GM21723 (cell line): ENCODE results near the gene TUBG2.
"Not testable (repeated sequence)": the region's sequence is repeated elsewhere in the genome, so short reads cannot be mapped to it uniquely, and the experiment has no call there.

Experiments used
- ATAC-seq: cut with Tn5 transposase; IDR thresholded peaks from one replicate; pipeline ENCODE4 v1.9.1; 2021; ENCODE audit warnings: mild to moderate bottlenecking, moderate library complexity; ENCODE audit not compliant: unreplicated experiment

The TUBG2 gene

DNA sequence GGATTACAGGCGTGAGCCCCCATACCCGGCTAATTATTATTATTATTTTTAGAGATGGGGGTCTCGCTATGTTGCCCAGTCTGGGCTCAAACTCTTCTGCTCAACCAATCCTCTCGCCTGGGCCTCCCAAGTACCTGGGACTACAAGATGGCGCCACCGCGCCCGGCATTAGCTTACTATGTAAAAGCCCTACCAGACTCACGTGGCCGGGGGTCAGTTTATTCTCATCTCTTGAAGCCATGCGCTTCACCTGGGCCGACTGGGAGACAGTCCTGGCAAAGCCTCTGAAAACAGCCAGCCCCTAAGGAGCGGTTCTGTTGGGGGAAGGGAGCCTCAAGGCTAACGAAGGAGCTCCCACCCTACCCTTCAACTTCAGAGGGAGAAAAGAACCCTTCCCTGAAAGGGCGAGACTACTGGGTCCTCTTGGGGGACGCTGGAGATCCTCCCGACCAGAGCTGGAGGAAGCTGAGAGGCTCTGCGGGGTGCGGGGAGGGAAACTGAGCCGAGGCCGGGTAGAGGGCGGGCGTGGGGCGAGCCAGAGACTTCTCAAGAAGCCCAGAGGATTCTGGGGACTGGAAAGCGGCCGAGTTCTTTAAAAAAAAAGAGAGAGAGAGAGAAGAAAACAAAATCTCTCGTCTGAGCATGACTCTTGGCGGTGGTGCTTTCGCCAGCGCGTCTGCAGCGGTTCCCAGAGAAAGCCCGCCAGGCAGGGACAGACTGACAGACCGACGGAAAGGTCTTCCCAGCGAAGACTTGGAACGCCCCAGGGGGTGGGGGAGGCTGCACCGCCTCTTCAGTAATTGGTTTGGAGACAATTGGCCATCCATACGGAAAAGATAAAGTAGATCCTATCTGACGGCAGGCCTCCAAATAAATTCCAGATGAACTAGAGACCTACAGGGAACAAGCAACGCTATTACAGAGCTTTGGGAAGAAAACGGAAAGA lies 5.6 kb upstream of the TUBG2 start:
- ATAC-seq, result no peak

DNA sequence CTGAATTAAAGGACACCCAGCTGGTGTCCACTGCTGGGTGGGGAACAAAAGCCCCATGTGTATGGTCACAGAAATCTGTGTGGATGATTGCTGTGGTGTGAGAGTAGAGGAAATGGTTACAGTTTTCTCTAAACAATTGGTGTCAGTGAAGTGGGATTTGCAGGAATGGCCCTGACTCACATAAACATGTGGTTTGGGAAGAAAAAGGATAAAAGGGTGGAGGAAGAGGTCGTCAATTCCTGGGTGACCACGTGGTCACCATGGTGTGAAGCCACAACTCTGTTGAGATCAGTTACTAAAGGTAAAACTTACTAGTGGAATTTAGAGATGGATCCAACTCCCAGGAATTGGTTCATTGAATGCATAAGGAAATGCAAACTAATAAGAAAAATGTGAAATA lies 3.6 kb upstream of the TUBG2 start:
- no peak for ATAC-seq

DNA sequence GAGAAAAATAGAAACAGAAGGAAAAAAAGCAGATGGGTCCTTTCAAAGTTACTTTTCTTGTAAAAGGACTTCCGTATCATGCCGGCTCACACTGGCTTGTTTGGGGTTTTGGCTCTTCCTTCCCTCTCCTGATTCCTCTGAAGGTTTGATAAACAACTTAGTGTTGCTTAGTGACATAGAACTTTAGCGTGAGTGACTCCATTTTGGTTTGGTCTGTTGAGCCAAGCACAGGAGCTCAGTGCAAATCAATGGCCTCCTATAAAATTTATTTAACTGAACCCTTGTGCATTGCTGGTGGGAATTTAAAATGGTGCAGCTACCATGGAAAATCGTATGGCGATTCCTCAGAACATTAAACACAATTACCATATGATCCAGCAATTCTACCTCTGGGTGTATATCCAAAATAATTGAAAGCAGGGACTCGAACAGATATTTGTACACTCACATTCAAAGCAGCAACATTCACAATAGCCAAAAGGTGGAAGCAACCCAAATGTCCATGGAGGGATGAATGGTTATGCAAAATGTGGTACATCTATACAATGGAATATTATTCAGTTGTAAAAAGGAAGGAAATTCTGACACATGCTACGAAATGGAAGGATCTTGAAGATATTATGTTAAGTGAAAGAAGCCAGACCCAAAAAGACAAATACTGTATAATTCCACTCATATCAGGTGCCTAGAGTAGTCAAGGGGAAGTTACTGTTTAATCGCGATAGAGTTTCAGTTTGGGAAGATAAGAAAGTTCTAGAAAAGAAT lies 1.1 kb upstream of the TUBG2 start:
- ATAC-seq, result no peak

DNA sequence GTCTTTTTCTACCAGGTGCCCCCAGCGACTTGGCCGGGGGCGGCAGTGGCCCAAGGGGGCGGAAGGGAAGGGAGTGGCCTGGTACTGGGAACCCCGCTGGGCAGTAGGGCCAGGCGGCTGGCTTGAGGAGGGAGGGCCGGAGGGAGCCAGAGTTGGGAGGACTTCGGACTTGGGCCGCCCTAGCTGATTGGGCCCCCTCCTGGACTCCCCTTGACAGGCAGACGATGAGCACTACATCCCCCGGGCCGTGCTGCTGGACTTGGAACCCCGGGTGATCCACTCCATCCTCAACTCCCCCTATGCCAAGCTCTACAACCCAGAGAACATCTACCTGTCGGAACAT lies 819 bp downstream of the TUBG2 start:
- not testable (repeated sequence) for ATAC-seq

DNA sequence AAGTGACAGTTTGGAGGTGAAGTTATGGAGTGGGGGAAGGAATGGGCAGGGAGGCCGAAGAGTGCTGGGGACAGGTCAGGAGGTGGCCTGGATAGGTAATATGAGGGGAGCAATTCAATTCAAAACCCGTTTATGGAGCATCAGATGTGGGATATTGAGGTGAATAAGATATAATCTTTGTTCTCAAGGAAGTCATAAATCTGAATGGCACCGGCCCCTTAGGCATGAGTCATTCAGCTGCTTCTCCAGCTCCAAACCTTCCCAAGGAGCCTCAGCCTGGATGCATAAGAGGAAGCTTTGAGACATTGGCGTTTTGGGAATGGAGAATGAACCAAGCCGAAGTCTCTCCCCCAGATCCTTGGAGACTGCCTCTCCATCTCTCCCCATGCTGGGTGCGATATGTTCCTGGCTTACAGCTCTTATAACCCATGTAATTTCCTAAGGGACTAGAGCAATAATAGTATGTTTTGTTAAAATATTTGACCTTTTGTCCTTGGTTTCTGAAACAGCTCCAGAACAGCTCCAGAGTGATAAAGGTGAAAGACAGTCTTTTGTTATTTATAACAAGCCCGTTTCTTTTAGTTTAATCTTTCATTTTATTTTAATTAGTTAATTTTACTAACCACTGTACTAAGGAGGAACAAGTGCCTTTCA lies 1.7 kb downstream of the TUBG2 start:
- no peak for ATAC-seq

DNA sequence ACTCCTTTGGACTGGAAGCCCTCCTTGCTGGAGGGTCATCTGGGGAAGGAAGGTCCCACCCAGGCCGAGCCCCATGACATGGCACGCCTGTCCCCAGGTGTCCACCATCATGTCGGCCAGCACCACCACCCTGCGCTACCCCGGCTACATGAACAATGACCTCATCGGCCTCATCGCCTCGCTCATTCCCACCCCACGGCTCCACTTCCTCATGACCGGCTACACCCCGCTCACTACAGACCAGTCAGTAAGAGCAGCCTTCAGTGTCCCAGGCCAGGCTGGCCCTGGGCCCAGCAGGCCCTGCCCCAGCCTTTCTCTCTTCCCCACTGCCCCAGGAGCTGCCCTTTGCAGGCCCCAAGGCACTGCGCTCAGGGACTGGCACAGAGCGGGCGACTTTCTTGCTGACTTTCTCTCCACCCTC lies 6.5 kb downstream of the TUBG2 start:
- no peak for ATAC-seq

DNA sequence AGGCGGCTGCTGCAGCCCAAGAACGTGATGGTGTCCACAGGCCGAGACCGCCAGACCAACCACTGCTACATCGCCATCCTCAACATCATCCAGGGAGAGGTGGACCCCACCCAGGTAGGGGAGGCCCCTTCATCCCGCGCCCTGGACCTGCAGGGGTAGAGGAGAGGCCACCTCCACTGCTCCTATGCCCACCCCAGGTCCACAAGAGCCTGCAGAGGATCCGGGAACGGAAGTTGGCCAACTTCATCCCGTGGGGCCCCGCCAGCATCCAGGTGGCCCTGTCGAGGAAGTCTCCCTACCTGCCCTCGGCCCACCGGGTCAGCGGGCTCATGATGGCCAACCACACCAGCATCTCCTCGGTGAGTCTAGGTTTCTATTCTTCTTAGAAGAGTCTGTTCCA lies 7.0 kb downstream of the TUBG2 start:
- ATAC-seq, result not testable (repeated sequence)

DNA sequence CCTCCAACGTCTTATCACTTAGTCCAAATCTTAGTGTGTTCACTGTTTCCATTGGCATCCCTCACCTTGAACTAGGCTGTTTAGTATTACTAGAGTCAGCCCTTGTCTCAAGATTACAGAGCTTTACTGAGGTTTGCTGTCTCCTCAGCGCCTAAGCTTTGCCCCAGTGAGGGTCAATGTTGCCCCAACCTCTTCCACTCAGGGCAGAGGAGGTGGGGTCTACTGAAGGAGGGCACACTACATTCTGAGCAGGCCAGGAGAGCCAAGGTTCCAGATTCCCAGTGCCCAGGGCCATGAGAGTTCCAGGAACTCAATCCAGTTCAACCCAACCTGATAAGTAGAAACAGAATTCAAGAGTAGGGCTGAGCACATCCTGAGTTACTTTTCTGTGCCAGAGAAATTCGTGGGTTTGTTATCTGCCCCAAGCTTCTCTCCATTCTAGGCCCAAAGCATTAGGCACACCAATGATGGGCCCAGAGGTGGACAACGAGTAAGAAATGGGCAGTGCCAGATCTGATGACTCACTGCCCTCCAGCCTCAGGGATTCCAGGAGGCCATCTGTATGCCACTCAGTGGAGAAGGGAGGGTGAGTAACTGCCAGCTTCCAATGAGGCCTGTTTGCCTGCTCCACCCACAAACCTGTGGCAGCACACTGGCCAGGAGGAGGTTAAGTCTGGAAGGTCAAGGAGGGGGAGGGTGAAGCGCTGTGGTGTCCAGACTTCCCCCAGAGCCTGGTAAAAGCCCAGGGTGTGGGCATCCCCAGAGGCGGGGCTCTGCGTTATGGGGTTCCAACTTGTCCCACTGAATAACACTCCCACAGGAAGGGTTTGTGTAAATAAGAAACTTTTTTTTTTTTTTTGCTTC lies 8.2 kb downstream of the TUBG2 start:
- no peak for ATAC-seq

DNA sequence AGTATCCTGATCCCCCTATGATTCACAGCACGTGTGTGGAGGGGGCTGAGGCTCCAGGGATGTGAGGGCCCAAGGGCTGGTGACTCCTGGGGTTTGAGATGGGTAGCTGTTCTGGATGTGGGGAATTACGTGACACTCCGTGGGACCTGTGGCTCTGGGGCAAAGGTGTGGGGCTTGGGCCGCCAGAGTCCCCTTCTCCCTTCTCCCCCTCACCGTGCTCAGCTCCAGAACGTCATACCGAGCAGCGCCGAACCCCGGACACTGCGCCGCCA lies 10.6 kb downstream of the TUBG2 start:
- ATAC-seq, result no peak

DNA sequence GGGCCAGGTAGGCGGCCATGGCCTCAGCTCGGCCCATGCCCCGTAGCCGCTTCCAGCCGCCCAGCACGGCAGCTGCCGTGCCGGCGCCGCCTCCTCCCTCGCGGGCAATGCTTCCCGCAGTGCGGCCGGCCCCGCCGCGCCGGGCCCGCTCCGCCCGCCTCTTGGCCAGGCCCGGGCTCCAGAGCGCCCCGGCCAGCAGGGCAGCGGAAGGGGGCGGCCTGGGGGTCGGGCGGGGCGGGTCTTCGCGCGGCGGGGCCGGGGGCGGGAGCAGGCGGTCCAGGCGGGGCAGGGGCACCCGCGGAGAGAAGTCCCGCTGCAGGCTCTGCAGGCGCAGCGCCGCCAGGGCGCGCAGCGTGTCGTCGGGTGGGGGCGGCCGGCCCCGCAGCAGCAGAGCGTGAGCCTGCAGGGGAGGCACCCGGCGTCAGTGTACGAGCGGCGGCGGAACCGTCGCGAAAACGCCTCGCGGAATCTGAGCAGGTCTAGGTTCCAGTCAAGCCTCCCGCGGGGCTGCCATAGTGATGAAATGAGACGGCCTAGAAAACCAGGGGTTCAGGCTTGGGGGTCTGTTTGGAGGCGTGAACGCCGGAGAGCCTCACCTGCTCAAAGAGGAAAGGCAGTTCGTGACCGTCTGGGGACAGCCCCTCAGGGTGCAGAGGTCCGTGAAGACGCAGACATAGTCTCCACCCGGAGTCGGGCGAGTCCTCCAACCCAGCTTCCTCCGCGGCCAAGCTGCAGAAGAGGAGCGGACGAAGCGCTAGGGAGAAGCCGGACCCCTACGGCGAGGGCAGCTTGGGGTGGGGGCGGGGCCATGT lies 11.1 kb downstream of the TUBG2 start:
- ATAC-seq, result no peak

DNA sequence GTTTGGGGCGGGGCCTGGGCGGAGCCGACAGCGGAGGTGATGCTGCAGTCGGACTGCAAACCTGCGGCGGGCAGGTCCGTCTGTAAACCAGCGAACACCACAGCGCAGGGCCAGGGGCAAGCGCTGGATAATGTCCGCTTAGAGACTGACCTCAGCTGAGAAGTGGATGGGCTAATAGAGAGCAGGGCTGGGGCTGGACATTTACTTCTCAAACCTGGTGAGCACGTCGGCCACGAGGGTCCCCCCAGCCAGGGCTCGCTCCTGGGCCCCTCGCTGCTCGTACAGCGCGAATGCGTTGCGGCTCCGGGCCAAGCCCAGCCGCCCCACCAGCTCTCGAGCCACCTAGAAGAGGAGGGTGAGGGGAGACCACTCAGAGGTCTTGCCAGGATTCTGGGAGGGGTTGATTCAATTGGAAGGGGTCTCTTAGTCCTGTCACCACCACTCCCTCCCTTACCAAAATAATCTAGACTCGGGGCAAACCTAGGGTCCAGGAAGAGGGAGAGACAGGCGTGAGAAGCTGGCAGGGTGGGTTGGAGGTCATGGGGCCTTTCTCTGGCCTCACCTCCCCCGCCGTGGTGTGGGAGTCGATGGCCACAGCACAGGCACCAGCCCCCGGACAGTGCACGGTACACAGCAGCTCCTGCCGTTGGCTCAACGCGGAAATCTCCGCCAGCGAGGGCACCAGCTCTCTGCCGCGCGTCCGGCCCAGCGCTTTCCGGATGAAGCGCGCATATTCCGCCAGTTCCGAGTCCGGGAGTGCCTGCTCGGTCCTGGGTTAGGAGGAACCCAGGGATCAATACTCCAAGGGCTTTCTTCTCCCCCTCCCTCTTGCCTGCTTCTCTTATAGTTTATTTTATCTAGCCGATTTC lies 11.9 kb downstream of the TUBG2 start:
- no peak for ATAC-seq

DNA sequence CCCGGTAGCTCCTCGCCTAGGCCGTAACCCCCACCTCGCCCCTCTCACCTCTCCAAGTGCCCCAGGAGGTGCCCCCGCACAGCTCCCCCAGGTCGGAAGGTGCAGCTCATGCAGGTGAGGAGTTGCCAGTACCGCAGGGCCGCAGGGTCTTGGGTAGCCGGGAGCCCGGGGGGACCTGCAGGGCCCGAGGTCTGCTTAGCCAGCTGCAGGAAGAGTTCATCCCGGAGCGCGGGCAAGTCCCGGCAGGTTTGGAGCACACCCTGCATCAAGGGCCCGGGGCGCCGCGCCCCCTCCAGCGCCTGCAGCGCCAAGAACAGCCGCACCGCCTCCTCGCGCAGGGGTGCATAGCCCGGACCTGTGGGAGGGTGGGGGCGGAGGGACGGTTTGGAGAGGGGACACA lies 13.0 kb downstream of the TUBG2 start:
- no peak for ATAC-seq

DNA sequence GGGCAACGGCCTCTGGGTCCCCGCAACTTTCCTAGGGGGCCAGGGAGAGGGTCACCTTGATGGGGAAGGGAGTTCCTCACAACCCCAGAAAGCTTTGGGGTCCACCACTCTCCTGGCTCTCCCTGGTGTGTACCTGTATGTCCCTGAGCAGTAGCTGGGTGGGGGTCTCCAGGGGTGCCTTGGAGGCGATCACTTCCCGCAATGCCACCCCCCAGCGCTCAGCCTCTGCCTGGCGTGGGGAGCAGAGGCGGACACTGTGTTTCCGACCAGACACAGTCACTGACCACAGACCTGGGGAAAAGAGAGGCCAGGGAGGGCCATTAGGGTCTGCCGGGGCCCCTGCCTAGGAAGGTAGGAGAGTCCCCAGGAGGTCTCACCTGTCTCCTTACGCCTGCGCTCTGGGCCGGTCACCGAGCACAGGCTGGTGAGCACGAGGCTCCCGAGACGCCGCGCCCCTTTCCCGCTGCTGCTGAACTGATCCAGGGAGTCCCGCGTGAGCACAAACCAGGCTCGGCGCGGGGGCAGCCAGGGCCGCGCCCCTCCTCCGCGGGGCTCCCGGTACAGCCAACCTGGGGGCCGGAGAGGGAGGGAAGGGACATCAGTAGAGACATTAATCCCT lies 14.3 kb downstream of the TUBG2 start:
- ATAC-seq, result no peak

DNA sequence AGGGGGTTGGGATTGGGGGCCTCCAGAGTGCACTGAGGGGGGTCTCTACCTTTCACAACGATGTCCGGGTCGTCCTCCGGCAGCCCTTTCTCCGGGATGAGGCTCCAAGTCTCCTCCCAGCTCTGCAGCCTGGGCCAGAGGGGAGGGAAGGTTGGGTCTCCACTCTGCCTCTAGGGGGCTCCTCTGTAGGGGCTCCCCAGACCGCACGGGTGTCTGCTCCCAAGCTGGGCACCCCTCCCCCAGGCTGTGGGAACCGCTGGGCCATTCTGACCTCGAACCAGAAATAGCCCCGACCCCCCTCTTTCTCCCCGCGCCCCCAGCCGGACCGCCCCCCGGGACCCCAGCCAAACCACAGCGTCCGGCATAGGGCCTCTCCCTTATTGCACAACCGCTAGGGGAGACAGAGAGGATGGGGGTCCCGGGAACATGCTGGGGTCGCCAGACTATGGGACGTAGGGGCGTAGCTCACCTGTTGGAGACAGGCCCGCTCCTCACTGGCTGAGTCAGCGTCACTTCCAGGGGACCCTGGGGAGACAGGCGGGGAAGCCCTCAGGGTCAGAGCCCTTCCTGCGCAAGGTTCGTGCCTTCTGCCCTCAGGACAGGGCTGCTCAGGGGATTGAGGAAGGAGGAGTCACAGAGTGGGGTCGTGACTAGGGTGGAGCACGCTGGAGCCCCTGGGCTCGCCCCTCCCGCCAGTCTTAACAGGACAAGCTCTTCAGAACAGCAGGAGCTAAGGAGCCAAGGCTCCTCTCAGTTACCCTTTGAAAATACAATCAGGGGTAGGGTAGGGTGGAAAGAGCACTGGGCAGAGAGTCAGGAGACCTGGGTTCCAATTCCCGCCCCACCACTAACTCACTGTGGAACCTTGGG lies 15.0 kb downstream of the TUBG2 start:
- no peak for ATAC-seq

DNA sequence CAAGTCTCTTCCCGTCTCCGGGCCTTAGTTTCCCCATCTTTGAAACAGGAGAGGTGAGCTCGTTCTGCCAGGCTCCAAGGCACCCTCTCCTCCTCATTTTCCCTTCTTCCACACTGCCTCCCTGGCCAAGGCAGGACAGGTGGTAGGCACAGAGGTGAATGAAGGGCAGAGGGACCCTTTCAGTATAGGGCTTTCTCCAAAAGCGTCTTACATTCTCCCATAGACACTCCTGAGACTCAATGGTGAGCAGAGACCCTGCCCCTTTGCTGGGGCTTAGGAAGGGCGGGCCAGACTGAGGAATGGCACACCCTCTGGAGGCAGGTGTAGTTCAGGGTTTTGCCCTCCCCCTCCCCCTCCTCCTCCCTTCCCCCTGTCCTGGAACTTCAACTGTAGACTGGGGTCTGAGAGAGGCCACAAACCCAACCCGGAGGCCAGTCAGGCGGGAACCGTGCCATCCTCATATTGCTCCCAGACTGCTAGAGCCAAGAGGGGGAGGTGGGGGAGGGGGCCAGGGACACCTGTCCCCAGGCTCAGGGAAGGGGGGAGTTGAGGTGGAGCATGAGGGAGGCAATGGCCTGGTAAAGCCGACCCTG lies 15.8 kb downstream of the TUBG2 start:
- no peak for ATAC-seq

DNA sequence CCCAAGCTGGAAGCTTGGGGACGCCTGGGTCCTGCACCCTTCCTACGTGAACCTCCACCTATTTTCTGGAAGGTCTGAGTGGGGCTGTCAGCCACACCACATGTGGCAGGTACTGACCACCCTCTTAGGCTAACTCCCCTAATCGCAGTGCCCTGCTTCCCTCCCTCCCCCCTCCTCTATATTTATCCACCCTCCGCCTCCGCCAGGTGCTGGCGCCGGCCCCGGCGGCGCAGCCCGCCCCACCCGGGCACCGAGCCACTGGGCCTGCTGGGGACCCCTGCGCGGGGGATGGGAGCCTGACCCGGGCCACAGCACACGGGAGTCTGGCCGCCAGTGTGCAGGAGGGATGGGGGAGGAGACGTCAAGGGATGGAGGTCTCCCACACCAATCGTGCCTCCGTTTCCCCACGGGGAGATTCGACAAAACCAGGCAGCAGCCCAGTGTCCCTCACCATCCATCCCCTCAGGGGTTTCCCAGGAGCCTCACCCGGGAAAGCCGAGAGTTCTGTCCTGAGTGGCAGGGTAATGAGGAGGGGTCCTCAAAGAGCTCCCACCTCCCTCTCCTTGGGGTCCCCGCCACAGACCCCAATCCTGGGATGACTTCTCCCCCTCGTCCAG lies 16.4 kb downstream of the TUBG2 start:
- no peak for ATAC-seq

DNA sequence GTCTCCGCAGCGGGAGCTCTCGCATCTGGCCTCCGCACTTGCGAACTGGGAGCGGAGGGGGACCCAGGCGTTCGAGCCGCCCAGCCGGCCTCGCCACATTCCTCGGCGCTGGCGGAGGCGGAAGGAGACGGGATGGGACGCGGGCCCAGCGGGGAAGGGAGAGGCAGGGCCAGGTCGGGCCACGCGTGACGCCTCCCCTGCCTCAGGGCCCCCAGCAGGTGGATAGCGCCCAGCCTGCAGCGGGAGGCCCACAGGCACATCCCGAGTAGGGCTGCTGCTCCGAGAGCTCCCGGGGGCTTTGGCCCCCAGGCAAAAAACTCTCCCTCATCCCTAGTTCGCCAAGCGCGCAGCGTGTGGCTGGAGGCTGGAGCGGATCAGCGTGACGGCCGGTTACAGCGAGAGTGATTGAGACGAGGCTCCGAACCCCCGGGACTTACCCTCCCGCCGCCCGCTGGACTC lies 16.9 kb downstream of the TUBG2 start:
- ATAC-seq, result no peak
